Pancreas (tissue), 10 donors: ENCODE measurements around the gene NUDT3. TPM values are rescaled to one million over a fixed set of nuclear protein-coding genes. Genes with fewer than 3 reads are reported as not detected.
A peak's percentile ranks its signal among the peaks of the same experiment; 100 is the strongest.

Experiments used
- ATAC-seq, 4 donors: fragments of 200-7000 bp; cut with Tn5 transposase; one replicate each; pipeline versions ENCODE4 v1.8.0 to v1.9.1; 2020; ENCODE audit warnings: mild to moderate bottlenecking in 4 of 4, moderate library complexity in 4 of 4
- DNase-seq, 6 donors: peaks; one replicate each; pipeline ENCODE4 v3.0.0-alpha.2; 2020
- FAIRE-seq: peaks from 2 replicates; lab custom pipeline; 2012; peaks lifted over from hg19 to GRCh38; lab: Jason Lieb, UNC
- H3K27ac ChIP-seq, 4 donors: fragments of 200-600 bp; sonication (generic); 1 replicate in 3 of 4; 2 replicates in 1 of 4; pipeline versions ENCODE4 v1.5.0 to v1.8.0; 2020
- H3K27me3 ChIP-seq, 4 donors: fragments of 200-600 bp; one replicate each; pipeline ENCODE4 v1.8.0; 2021
- H3K36me3 ChIP-seq, 3 donors: fragments of 200-600 bp; sonication (generic) in 1 of 3; one replicate each; pipeline versions ENCODE4 v1.5.0 to v1.8.0; 2020 to 2021
- H3K4me1 ChIP-seq, 3 donors: fragments of 200-600 bp; one replicate each; pipeline ENCODE4 v1.8.0; 2021
- H3K4me3 ChIP-seq, 4 donors: fragments of 200-600 bp; sonication (generic) in 2 of 4; one replicate each; pipeline versions ENCODE4 v1.5.0 to v1.8.0; 2020 to 2021
- H3K9me3 ChIP-seq, 4 donors: fragments of 200-600 bp; one replicate each; pipeline ENCODE4 v1.8.0; 2021
- WGBS, 2 donors: extraction: QIAGEN DNeasy Blood & Tissue Kit; methylation state at CpG; one replicate each; pipeline ENCODE4 v1.1.7; 2013; 5-methylcytosine and 5-hydroxymethylcytosine counted together
- intact Hi-C, 3 donors: fragments of 100-400 bp; cut with DNase I; formaldehyde crosslinking; loops; one replicate each; pipeline versions ENCODE4 v1.11.1 to v1.14.2; 2022
- polyA plus RNA-seq, 2 donors: library from polyadenylated mRNA; stranded (reverse); fragments of 200-250 nt; gene quantifications; one replicate each; pipeline ENCODE4 v1.2.3, GENCODE V29; 2013
- total RNA-seq, 6 donors: library from RNA; stranded (reverse); fragmentation: NEBNext Ultra II Directional in 4 of 6; extraction: Animal tissue kit (Norgen Biotek cat#: 25700) in 4 of 6; gene quantifications; one replicate each; pipeline versions ENCODE4 v1.2.1 to v1.2.4, GENCODE V29; 2021 to 2023
- TF ChIP-seq, protein P1 (sequence below), 4 donors: fragments of 200-600 bp; sonication (generic) in 3 of 4; IDR thresholded peaks; one replicate each; pipeline versions ENCODE4 v1.5.0 to v1.8.0; 2021; ENCODE audit warnings: antibody characterized with exemption in 4 of 4
- donor health status: healthy with polysubstance abuse.
- donor health status: DM: no; HTN: no; CAD: no; lungs with moderate emphysema.
- donor health status: DM: no; HTN: no; CAD: no.
- donor health status: control.
- donor health status: control.
- donor health status: Bipolar disorder and iron deficiency.
- donor health status: DM: yes; HTN: yes; CAD: no.
- donor health status: DM: no; HTN: no; CAD: no.
- donor health status: DM: no; HTN: no; CAD: no.
- donor health status: DM: yes; HTN: yes; CAD: no.

NUDT3 gene
- total and polyA plus RNA-seq, 8 donors, result 7.1 to 20.7 (median 14.0) TPM

DNA sequence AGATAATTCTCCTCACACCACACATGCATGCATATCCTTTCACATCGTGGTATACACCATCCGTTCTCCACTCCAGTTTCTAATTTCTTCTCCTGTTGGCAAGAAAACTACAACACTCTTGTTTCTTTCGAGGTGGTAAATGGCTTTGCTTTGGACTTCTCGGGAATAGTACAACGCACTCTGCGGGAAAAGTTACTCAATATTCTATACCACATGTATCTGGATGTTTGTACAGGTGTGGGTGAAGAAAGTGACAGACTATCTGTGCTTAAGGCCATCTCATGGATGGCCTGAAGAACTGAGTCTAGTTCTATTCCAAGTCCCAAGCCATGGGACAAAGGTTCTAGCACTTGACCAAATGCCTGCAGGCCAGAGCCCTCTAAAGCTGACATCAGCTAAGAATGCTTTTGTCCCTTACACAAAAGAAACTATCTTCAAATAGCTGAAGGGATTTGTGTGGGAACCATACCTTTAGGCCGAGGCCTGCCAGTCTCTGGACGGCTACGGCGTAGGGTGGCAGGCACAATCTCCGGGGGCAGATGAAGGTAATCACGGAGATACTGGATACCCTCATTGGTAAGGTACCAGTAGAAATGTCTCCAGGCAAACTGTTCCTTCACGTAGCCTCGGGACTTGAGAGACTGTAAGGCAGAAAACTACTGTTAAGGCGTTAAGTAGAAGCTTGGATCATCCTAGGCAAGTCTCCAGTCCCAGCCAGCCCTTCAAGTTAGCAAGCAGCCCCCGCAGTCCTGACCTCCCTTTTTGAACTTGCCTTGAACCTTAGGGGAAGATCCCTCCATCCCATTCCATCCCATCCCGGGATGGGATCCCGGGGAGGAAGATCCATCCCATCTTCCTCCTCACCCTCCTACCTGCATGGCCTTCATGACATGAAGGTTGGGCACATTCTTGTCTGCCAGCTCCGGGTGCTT, 32.0 kb upstream of the NUDT3 start:
- peaks cover 0 to 48% (median 41%) of the 10 kb centered on the region in 3 donors for H3K36me3 ChIP-seq
- no peak for ATAC-seq
- intact Hi-C loops, result no loop called here

DNA sequence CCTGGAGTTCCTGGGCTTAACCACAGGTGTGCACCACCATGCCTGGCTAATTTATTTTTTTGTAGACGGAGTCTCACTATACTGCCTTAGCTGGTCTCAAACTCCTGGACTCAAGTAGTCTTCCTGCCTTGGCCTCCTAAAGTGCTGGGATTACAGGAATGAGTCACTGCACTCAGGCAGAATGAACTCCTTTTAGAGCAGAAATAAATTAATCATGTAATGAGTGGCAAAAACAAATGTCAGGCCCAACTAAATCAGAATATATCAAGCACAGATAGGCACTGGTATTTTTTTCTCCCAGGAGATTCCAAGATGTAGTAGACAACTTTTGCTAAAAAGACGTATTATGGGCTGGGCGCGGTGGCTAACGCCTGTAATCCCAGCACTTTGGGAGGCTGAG, 30.8 kb upstream of the NUDT3 start:
- Histone ChIP-seq H3K27ac (no peak overlapping the region), H3K27me3 (no peaks in the 10 kb centered on the region), H3K4me1 (peaks cover 5 to 8% (median 6%) of the 10 kb centered on the region in 3 donors), H3K9me3 (no peaks in the 10 kb centered on the region), H3K4me3 (no peak overlapping the region), H3K36me3 (peaks cover 2 to 60% (median 48%) of the 10 kb centered on the region in 3 donors)
- FAIRE-seq, result no peak
- WGBS, 2 donors, result 92 to 95% methylated on average over 5 of the region's 5 CpGs
- no peak for ATAC-seq
- TF ChIP-seq, protein P1, sequence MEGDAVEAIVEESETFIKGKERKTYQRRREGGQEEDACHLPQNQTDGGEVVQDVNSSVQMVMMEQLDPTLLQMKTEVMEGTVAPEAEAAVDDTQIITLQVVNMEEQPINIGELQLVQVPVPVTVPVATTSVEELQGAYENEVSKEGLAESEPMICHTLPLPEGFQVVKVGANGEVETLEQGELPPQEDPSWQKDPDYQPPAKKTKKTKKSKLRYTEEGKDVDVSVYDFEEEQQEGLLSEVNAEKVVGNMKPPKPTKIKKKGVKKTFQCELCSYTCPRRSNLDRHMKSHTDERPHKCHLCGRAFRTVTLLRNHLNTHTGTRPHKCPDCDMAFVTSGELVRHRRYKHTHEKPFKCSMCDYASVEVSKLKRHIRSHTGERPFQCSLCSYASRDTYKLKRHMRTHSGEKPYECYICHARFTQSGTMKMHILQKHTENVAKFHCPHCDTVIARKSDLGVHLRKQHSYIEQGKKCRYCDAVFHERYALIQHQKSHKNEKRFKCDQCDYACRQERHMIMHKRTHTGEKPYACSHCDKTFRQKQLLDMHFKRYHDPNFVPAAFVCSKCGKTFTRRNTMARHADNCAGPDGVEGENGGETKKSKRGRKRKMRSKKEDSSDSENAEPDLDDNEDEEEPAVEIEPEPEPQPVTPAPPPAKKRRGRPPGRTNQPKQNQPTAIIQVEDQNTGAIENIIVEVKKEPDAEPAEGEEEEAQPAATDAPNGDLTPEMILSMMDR (IDR thresholded peaks at IDR 0.05), result no peak
- intact Hi-C loops, result no loop called here
- DNase-seq, result no peak

More for the DNA sequence above, 32.0 kb upstream of the NUDT3 start:
- Histone ChIP-seq H3K9me3 (no peaks in the 10 kb centered on the region), H3K27ac (peak overlapping the region in 1 of 4 donors; percentile 81), H3K27me3 (no peaks in the 10 kb centered on the region), H3K4me3 (peak overlapping the region in 3 of 4 donors; percentile 70 to 79 (median 71)), H3K4me1 (peaks cover 5 to 8% (median 6%) of the 10 kb centered on the region in 3 donors)
- FAIRE-seq, result no peak
- no peak for DNase-seq
- TF ChIP-seq, protein P1 (IDR thresholded peaks at IDR 0.05), result no peak
- 57 to 68% methylated on average over 19 of the region's 19 CpGs for WGBS, 2 donors

DNA sequence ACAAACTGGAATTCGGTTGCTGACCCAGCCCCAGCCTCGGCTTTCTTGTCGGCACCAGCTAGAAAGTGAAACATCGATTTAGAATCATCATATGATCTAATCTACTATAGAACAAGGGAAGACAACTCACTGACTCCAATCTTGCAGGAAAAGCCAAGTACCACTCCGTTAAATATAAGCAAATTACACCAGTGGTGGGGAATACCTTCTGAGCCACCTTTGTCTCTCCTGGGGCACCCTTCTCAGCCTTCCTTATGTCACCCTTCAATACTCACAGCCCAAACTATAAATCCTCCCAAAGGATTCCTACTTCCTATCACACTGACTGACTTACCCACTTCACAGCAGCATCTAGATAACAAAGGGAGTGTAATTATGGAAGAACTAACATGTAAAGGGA, 25.9 kb upstream of the NUDT3 start:
- Histone ChIP-seq H3K27me3 (no peaks in the 10 kb centered on the region), H3K36me3 (peaks cover 10 to 63% (median 53%) of the 10 kb centered on the region in 3 donors), H3K9me3 (no peaks in the 10 kb centered on the region), H3K27ac (no peak overlapping the region), H3K4me1 (peaks cover 6 to 11% (median 8%) of the 10 kb centered on the region in 3 donors), H3K4me3 (no peak overlapping the region)
- intact Hi-C loops, result loop anchor here in 2 of 3 donors (5.0 to 10.0 kb wide), 2 partner anchors 171 to 174 kb away; partner anchors contain the start of gene SMIM29 (in 2 of the 2)
- TF ChIP-seq, protein P1 (IDR thresholded peaks at IDR 0.05), result no peak
- DNase-seq (no peak), FAIRE-seq (no peak), ATAC-seq (no peak)
- WGBS, 2 donors, result 76 to 84% methylated on average over 5 of the region's 5 CpGs

DNA sequence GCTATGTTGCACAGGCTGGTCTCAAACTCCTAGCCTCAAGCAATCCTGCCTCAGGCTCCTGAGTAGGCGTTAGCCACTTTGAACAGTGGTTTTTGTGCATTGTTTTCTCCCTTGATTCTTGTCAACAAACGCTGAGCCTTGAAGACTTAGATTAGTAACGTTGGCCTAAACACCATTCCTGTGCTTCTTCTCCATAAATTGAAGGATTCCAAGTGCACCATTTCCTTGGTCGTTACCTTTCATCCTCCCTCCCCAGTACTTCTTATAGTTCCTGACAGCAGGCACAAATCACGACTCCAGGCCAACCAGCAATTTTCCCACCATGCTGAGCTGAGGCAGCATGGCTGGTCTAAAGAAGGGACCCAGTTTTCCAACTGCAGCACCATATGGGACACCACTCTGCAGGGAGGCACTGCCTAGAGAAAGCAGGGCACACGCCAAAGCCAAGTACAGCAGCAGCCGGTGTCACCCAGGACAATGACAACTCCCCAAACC, 24.5 kb upstream of the NUDT3 start:
- no peak overlapping the region for H3K4me3 ChIP-seq
- DNase-seq (no peak), ATAC-seq (no peak), FAIRE-seq (no peak)
- WGBS, 2 donors, result 66 to 68% methylated on average over 7 of the region's 7 CpGs
- TF ChIP-seq, protein P1 (IDR thresholded peaks at IDR 0.05), result no peak
- H3K27ac ChIP-seq, result no peak overlapping the region
- H3K9me3 ChIP-seq, result no peaks in the 10 kb centered on the region
- peaks cover 6 to 11% (median 8%) of the 10 kb centered on the region in 3 donors for H3K4me1 ChIP-seq
- H3K36me3 ChIP-seq, result peaks cover 10 to 51% (median 39%) of the 10 kb centered on the region in 3 donors
- intact Hi-C loops, result loop anchor here in 2 of 3 donors (5.0 to 10.0 kb wide), 2 partner anchors 170 to 172 kb away; partner anchors contain the start of gene SMIM29 (in 2 of the 2)
- no peaks in the 10 kb centered on the region for H3K27me3 ChIP-seq
